NCI-H1092 treated with DMSO at 0.1 percent for 48 hours (cell line): Measurements from ENCODE around the gene ZFR.
A peak's percentile ranks its signal among the peaks of the same experiment; 100 is the strongest.
"Not testable (repeated sequence)": the region's sequence is repeated elsewhere in the genome, so short reads cannot be mapped to it uniquely, and the experiment has no call there.

Experiments used
- DNase-seq: peaks from one replicate; lab custom pipeline; 2025; lab: John Stamatoyannopoulos, UW

The ZFR gene

DNA sequence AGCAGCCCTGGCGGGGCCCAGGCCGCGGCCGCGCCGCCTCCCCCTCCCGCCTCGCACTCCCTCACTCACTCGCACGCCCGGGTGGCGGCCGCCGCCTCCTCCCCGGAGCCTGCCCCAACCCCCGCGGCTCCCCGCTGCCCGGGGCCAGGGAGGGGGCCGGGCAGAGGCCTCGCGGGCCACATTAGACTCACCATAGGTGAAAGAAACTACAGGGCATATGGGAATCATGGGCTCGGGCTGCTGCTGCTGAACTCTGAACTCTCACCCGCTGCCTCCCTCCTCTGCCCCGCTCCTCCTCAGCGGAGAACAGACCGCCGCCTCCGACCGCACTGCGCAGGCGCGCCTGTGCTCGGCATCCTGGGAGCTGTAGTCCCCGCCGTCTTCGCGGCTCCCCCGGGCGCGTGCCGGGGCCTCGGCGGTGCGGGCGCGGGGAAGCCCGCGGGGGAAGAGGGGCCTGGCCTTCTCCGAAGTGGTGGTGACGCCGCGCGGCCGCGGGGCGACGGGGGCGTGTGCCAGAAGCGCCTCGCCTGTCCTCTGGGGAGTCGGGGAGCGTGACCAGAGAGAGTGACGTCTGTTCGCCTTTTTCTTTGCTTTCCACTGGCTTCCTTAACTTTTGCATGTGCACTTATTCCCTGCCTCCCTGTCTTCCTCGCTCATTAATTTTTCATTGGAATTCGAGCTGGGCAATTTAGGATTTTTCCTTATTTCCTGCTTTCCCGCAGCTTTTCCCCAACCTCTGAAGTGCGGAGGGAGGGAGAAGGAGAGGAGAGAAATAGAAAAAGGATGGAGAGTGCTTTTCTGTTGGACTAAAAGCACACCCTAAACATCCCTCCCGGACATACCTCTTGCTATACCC, at the start of gene ZFR:
Gene ZFR, minus strand, starts transcription at position 310 of the 856 bp plus-strand sequence. Its CDS starts 82 bp downstream, at position 228.
- DNase-seq, result peak; percentile 88

DNA sequence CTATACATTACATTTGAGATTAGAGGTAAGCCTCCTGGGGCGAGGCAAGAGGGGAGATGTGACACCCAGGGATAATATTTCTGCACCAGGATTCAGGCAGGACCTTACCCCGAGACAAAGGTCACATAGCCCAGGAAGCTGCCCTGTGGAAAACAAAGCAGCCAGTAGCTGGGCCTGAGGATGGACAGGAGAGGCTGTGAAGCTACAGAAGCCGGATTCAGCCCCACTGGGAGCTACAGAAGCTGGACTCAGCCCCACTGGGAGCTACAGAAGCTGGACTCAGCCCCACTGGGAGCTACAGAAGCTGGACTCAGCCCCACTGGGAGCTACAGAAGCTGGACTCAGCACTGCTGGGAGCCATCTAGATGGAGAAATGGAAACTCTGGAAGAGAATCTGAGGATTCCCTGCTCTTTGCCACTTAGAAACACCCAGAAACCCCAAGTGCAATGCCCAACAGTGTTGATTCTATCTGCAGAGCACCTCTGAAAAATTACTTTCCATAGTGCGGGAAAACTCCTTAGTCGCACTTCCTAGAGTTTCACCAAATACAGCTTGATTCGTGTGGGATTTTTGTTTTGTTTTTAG, 46.5 kb upstream of the ZFR start:
- DNase-seq, result no peak

DNA sequence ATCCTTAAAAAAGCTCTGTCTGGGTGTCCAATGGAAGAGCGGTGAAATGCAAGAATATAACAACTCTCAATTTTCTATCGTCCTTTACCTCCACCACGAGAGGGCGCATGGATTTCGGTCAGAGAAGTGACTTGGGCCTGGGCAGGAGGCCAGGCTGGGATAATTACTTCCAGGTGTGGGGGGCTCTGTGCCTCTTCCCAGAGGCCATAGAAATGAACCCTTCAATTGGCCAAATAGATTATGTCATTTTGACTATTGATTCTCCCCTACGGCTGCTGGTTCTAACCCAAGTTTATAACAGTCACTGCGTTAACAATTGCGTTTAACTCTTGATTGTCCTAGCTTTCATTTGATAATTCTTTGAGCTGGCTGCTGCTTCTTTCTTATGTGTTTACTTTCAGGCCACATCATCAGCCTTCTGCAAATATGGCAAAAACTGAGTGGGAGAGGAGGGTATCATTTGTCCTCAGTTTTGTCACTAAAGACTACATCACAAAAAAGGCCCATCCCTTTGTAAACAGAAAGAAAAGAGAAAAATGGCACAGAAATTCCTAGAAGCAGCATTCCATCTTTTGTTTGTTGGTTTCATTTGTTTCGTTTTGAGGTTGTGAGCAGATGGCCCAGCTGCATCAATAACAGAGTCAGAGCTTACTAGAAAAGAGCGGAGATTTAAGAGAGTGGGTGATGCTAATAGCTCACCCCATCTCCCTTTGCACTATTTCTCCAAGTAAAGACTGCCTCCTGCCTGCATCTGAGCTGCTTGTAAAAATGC, 45.4 kb upstream of the ZFR start:
- DNase-seq, result peak; percentile 97

DNA sequence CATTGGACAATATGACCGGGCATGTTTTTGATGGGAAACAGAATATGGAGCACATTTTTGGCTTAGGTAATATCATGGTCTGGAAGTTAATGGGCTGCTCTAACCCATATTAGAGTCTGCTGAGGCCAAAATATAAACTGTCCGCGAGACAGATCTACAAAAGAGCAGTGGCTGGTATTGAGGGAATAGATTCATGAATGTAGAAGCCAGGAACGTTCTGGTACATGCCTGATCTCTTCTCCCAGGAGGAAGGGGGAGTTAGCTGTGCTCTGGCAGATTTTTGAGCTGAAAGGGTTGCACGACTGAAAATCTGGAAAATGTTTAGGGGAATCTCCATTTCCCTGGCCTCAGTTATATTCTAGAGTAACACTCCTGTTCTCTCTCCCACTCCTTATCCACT, 42.9 kb upstream of the ZFR start:
- no peak for DNase-seq

DNA sequence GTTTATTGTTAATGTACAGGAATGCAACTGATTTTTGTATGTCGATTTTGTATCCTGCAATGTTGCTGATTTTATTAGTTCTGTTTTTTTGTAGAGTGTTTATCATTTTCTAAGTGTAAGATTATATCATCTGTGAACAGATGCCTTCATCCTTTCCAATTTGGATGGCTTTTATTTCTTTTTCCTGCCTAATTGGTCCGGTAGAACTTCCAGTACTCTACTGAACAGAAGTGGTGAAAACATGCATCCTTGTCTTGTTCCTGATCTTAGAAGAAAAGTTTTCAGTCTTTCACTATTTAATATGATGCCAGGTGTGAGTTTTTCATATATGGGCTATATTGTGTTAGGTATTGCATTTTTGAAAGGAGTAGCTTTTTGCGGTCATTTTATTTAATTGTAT, 42.5 kb upstream of the ZFR start:
- DNase-seq, result no peak

DNA sequence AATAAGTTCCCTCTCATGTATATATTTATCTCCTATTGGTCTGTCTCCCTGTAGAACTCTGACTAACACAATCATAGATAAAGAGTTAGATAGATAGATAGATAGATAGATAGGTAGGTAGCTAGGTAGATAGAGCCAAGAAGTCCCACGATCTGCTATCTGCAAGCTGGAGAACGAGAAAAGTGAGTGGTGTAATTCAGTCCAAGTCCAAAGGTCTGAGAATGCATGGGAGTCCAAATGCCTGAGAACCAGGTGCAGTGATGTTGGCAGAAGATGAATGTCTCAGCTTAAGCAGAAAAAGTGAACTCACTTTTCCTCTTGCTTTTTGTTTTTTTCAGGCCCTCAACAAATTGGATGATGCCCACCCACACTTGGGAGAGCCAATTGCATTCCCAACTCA, 37.7 kb upstream of the ZFR start:
- no peak for DNase-seq

DNA sequence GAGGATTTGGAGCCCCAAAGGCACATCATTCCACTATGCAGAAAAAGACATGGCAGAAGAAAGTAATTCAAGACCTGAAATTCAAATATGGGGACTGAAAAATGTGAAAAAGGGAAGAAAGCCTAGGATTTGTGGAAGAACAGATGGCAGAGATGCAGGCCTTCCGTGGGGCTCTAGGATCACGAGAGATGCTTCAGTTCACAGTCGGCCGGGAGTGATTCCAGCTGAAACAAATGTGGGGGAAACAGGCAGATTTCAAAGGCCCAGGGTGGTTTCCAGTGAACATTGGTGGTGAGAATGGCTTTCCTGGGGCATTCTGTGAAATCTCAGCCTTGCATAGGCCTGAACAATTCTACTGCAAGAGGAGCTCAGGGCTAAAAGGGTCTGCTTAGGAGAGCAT, 34.6 kb upstream of the ZFR start:
- DNase-seq, result no peak

DNA sequence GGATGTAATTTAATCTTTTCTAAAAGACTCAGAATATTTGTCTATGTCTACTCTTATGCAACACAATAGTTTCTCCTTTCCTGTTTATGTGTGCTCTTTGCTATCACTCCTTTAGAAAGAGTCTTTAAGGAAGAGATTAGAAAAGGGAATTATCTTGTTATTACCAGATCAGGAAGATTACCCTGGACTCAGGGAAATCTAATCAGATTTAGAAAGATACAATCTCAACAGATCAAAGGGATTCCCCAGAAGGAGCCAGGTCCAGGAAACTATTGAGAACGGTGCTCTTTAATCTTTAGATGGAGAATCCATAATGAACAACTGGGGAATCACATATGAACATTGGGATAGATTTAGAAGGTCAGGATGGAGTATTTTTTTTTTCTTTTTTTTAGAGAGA, 32.4 kb upstream of the ZFR start:
- DNase-seq, result no peak

DNA sequence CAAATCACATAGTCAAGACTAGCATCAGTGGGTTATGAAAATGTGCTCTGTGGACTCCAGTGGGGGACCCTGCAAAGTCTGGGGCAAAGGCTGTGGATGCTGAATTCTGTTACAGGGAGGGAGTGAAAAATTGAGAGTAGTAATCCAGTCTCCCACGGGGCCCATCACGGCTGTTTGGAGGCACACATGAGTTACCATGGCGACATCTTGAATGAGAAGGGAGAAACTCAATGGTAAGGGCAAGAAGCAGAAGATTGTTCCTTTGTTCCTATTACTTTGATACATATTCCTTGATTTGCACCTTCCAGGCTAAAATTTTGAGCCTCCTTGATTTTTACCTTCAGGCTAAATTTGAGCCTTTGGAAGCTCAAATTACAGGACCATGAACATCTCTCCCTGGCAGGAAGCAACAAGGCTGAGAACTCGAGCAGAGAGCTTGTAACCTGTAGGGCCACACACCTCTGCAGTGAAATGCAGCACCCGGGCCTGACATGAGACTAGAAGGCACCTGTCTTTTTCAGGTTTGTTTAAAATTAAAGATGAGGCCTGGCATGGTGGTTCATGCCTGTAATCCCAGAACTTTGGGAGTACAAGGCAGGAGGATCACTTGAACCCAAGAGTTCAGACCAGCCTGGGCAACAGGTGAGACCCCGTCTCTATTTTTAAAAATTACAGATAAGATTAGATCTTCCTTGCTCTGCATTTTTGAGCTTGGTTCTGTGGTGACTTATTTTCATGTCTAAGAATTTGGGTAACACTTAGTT, 31.0 kb upstream of the ZFR start:
- peak; percentile 23 for DNase-seq

DNA sequence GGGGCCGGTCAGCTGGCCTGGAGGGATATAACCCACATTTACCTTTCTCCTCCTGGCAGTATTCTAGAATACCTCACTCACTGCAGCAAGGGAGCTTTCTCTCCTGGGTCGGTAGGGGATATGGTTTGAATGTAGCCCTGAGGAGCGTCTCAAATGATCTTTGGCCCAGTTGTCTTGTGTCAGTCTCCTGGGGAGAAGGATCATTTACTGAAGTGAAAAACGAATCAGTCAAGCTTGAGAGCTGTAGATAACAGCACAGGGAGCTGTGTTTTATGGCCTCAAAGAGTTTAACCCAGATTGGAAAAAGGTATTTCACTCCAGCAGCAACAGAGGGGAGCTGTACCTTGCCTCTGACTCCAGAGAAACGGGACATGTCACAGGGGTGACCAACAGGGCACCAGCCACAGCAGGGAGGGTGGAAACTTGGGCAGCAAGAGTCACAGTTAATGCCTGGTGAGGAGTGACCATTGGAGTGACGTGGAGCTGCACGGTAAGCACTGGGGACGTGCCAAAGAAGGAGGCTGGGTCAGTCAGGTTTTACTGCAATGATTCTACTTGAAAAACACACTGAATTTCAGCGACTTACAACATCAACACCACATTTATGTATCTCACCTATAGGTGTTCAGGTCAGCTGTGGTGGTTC, 29.8 kb upstream of the ZFR start:
- no peak for DNase-seq

DNA sequence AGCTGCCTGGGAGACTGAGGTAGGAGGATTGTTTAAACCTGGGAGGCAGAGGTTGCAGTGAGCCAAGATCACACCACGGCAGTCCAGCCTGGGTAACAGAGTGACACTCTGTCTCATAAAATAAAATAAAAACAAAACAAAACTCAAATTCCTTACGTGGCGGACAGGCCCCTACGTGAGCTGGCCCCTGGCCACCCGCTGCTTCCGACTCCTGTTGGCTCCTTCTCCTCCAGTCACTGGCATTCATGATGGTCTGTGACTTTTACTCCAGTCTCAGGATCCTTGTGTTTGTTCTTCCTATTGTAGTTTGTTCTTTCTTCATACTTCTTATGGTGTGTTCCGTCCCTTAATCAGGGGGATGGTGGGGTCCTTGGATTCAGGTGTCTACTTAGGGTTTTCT, 28.5 kb upstream of the ZFR start:
- no peak for DNase-seq

DNA sequence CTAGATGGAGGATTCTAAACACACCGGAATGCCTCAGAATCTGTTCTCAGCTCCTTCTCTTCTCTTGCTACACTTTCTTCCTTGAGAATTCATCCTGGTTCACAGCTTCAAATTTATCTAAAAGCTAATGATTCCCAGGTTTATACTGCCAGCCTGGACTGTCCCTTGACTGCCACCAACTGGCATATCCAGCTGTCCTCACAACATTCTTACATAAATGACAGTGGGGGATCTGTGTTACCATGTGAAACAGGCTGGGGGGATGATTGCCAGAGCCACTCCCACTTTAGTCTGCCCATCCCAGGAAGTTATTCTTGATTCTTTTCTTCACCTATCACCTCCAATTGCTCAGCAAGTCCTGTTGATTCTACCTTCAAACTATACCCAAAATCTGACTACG, 27.2 kb upstream of the ZFR start:
- no peak for DNase-seq

DNA sequence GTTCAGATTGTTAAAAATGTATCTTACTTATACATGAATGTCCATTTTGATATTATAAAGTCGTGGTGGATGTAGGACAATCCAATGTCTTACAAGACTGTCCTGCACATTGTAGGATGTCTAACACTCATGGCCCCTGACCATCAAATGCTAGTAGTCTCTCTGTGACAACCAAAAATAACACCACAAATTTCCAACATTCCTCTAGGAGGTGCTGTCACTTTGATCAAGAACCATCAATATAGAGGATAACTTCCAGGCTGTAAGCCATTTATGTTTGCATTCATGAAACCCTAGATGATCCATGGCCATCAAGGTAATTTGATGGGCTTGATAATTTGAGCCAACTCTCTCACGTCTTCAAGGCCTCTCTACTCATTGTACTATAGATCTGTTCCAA, 20.5 kb upstream of the ZFR start:
- DNase-seq, result no peak

DNA sequence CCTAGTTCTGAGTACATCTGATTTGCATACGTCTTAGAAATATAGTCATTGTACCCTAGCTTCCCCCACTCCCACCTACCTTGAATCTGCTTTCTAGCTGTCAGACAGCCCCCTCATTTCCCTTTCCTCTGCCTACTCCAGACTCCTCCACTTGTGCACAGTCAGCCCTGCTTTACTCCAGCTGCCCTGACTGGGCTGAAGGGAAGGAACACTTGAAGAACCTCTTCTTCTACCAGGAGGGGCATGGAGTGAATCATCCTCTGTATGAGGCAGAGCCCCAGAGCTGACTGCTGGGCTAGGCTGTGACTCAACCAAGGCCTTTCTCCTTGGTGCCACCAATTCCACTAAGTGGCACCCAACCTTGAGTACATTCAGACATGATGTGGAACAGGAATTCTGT, 18.1 kb upstream of the ZFR start:
- no peak for DNase-seq

DNA sequence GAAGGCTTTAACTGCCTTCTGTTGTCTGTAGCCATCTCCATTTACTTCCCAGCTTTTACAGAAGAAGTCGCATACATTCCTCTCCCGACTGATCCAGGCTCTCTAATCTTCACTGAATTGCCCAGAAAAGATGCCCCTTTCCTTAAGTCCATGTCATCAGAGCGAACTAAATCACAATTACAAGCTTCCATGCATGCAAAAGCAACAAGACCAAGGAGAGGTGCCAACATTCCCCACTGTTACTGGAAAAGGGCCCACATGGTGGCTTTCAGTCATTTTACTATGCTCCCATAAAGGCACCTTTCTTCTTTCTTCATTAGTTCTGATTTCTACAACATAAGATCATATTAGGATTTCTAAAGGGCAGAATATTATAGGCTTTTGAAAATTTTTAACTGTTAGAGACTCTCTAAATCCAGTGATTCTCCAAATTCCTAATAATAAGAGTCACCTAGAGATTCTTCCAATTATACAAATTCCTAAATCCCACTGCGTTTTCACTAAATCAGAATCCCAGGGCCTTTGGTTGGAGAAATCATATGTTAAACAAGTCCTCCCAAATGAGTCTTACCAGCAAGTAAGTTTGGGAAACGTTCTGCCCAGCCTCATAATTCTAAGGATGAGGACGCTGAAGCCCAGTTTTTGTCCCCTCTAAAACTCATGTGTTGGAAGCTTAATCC, 17.0 kb upstream of the ZFR start:
- DNase-seq, result no peak

DNA sequence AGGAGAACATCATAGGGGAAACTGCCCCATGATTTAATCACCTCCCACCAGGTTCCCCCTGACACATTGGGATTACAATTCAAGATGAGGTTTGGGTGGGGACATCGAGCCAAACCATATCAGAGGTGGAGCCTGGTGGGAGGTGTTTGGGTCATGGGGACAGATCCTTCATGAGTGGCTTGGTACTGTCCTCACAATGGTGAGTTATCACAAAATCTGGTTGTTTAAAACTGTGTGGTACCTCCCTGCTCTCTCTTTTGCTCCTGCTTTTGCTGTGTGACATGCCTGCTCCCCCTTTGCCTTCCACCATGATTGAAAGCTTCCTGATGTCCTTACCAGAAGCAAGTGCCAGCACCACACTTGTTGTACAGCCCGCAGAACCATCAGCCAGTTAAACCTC, 16.2 kb upstream of the ZFR start:
- no peak for DNase-seq

DNA sequence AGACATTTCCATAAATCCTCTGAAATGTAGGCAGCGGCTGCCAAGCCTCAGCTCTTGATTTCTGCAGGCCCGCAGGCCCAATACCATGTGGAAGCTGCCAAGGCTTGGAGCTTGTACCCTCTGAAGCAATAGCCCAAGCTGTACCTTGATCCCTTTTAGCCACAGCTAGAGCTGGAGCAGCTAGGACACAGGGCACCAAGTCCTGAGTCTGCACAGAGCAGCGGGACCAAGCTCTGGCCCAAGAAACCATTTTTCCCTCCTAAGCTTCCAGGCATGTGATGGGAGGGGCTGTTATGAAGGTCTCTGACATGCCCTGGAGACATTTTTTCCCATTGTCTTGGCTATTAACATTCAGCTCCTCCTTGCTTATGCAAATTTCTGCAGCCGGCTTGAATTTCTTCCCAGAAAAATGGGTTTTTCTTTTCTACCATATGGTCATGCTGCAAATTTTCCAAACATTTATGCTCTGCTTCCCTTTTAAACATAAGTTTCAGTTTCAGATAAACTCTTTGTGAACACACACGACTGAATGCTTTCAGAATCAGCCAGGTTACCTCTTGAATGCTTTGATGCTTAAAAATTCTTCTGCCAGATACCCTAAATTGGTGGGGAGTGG, 14.4 kb upstream of the ZFR start:
- no peak for DNase-seq

DNA sequence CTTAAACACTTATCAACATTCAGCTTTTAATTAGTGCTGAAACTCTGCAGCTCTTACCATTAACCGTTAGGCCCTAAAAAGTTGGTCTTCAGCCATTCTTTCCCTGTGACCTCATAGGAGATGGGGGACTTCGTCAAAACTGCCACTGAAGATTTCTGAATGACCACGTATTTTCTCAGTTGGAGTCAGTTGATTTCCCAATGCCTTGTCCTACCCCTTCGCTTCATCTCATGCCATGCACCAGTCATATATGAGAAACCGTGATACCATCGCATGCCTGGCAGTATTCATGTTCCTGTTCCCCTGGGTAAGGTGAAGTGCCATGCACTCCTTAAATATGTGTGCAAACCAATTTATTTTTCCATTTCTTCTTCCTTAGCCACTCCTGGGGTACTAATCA, 10.8 kb upstream of the ZFR start:
- no peak for DNase-seq

DNA sequence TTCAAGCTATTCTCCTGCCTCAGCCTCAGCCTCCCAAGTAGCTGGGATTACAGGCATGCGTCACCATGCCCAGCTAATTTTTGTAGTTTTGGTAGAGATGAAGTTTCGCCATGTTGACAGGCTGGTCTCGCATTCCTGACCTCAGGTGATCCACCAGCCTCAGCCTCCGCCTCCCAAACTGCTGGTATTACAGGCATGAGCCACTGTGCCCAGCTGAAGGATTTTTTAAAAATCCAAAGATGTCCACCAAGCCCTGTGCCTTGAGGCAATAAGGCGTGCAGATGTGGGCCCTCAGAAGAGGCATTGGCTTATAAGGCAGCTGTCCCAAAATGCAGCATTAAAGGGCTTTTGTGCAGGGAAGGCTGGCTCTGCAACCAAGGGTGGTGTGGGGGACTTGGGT, 10.3 kb upstream of the ZFR start:
- DNase-seq, result no peak

DNA sequence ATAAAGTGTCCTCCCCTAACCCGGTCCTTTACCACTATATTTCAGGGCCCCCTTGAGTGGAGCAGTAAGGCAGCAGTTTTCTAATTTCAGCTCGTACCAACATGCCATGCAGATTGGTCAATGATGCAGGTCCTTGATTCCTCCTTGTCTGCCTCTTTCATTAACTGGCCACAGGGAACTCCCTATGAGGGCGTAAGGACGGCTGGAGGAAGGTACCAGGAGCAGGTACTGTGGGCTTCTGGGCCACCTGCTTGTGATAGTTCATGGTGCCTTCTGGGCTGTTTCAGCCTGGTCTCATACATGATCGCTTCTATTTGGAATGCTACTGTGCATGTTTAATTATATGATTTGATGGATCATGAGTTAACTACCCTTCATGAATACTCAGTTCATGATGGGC, 9.4 kb upstream of the ZFR start:
- DNase-seq, result no peak

DNA sequence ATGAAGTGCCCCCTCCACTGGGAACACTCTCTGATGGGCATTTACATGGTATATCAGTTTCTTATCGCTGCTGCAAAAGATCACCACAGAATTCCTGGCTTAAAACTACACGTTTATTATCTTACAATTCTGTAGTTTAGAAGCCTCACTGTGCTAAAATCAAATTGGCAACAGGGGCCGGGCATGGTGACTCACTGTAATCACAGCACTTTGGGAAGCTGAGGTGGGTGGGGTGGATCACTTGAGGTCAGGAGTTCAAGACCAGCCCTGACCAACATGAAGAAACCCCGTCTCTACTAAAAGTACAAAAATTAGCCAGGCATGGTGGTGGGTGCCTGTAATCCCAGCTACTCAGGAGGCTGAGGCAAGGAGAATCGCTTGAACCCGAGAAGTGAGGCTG, 7.8 kb upstream of the ZFR start:
- not testable (repeated sequence) for DNase-seq
